PC-9 (cell line): Measurements from ENCODE around the gene MAN2C1. TPM values are rescaled to one million over a fixed set of nuclear protein-coding genes. Genes with fewer than 3 reads are reported as not detected.

Source experiments
- BruUV-seq: library from RNA; stranded (reverse); fragments of 400-500 nt; replicated peaks from 2 replicates; lab custom pipeline; 2021; lab: Mats Ljungman, UMichigan
- CTCF ChIA-PET: fragments of 300-600 bp; sonication (Branson Sonifier 250); formaldehyde crosslinking; loops from one replicate; lab custom pipeline; 2022; ENCODE audit warnings: antibody characterized with exemption; lab: Charles Lee
- POLR2A ChIA-PET: fragments of 300-600 bp; sonication (Branson Sonifier 250); formaldehyde crosslinking; loops from one replicate; lab custom pipeline; 2022; ENCODE audit warnings: antibody characterized with exemption; ENCODE audit not compliant: unreplicated experiment; lab: Charles Lee
- DNase-seq, 2 experiments: peaks; one replicate each; pipeline versions ENCODE4 v3.0.0 to v3.0.0-alpha.2; 2015 to 2022; ENCODE audit warnings: mixed read lengths in 1 of 2
- H2AFZ ChIP-seq: fragments of 200-600 bp; sonication (generic); 2 replicates; pipeline ENCODE4 v1.8.1; 2017; ENCODE audit warnings: antibody characterized with exemption
- H3F3A ChIP-seq: fragments of 200-600 bp; sonication (generic); 2 replicates; pipeline ENCODE4 v1.8.1; 2017; ENCODE audit warnings: antibody characterized with exemption, mild to moderate bottlenecking, low read depth; ENCODE audit not compliant: insufficient read depth
- H3K27ac ChIP-seq: fragments of 200-600 bp; sonication (generic); 2 replicates; pipeline ENCODE4 v1.6.1; 2016; ENCODE audit warnings: mixed run types
- H3K27me3 ChIP-seq: fragments of 200-600 bp; sonication (generic); 2 replicates; pipeline ENCODE4 v1.6.1; 2016; ENCODE audit warnings: low read depth, mixed run types; ENCODE audit not compliant: insufficient read depth
- H3K36me3 ChIP-seq: fragments of 200-600 bp; sonication (generic); 2 replicates; pipeline ENCODE4 v1.6.1; 2016; ENCODE audit warnings: low read depth, mixed run types
- H3K4me1 ChIP-seq: fragments of 200-600 bp; sonication (generic); replicated peaks from 2 replicates; pipeline ENCODE4 v1.6.1; 2016; ENCODE audit warnings: mixed run types; ENCODE audit not compliant: insufficient read depth
- H3K4me2 ChIP-seq: fragments of 200-600 bp; sonication (generic); 2 replicates; pipeline ENCODE4 v1.6.1; 2017; ENCODE audit warnings: mixed run types
- H3K4me3 ChIP-seq: fragments of 200-600 bp; sonication (generic); 2 replicates; pipeline ENCODE4 v1.6.1; 2016; ENCODE audit warnings: mixed run types
- H3K79me2 ChIP-seq: fragments of 200-600 bp; sonication (generic); 2 replicates; pipeline ENCODE4 v1.6.1; 2017; ENCODE audit warnings: low read depth, mixed run types
- H3K9me2 ChIP-seq: fragments of 200-600 bp; sonication (generic); 2 replicates; pipeline ENCODE4 v1.8.1; 2017; ENCODE audit warnings: mild to moderate bottlenecking; ENCODE audit not compliant: insufficient read depth
- H3K9me3 ChIP-seq: fragments of 200-600 bp; sonication (generic); 2 replicates; pipeline ENCODE4 v1.8.1; 2016; ENCODE audit warnings: low read depth; ENCODE audit not compliant: insufficient read depth
- H4K20me1 ChIP-seq: fragments of 200-600 bp; sonication (generic); 2 replicates; pipeline ENCODE4 v1.8.1; 2017; ENCODE audit not compliant: insufficient read depth
- EZH2 ChIP-seq: fragments of 200-600 bp; sonication (generic); IDR thresholded peaks from 2 replicates; pipeline ENCODE4 v1.8.0; 2017; ENCODE audit warnings: antibody characterized with exemption, low read depth
- intact Hi-C: fragments of 100-400 bp; cut with micrococcal nuclease; formaldehyde crosslinking; loops from one replicate; pipeline ENCODE4 v1.10.0; 2022; ENCODE audit not compliant: unreplicated experiment
- total RNA-seq: library from RNA; stranded (reverse); gene quantifications from 2 replicates; pipeline ENCODE4 v1.2.3, GENCODE V29; 2021
- TF ChIP-seq, protein P1 (sequence below): fragments of 200-600 bp; sonication (generic); conservative IDR thresholded peaks from 2 replicates; pipeline ENCODE4 v1.6.1; 2017; ENCODE audit warnings: mixed run types, antibody characterized with exemption, mild to moderate bottlenecking, moderate library complexity

The MAN2C1 gene
- total RNA-seq, 1 experiment from 2014 or later = 94.3 TPM

DNA sequence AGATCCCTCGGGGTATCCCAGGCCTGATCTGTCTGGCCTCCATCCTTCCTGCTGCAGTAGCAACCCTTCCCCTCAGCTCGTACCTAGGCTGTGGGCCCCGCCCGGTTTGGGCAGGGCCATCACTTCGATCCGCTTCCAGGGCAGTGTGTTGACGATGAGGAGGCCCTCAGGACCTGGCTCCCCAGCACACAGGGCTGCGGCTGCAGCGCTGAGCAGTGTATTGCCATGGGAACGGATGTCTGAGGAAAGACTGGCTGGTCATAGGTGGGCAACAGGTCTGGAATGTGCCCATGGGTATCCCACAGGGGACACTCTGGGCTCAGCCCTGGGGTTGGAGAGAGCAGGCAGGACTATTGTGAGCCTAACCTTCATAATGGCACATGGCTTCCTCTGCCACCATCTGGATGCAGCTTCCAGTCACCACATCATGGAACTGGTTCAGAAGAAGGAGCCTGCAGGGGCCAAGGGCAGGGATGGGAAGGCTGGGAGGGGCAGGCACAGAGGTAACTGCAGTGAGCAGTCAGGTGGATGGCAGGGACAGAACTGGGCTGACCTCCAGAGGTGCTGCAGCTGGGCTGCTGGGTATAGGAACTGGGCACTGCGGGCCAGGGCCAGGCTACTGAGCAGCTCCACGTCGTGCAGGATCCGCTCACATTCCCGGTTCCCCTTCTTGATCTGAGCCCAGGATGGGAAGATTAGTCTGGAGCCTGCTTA is 8.7 kb downstream of the MAN2C1 start:
- Histone ChIP-seq H3K36me3 (no peaks in the 10 kb centered on the region), H3K27me3 (no peaks in the 10 kb centered on the region), H3K27ac (no peak overlapping the region), H3K4me2 (no peak overlapping the region), H3K4me3 (no peak overlapping the region), H4K20me1 (no peaks in the 10 kb centered on the region), H2AFZ (no peak overlapping the region), H3F3A (no peaks in the 10 kb centered on the region), H3K4me1 (no peaks in the 10 kb centered on the region), H3K9me2 (no peaks in the 10 kb centered on the region), H3K79me2 (no peaks in the 10 kb centered on the region), H3K9me3 (no peaks in the 10 kb centered on the region)
- BruUV-seq = no TSS peak
- no peak for TF ChIP-seq EZH2
- TF ChIP-seq, protein P1, sequence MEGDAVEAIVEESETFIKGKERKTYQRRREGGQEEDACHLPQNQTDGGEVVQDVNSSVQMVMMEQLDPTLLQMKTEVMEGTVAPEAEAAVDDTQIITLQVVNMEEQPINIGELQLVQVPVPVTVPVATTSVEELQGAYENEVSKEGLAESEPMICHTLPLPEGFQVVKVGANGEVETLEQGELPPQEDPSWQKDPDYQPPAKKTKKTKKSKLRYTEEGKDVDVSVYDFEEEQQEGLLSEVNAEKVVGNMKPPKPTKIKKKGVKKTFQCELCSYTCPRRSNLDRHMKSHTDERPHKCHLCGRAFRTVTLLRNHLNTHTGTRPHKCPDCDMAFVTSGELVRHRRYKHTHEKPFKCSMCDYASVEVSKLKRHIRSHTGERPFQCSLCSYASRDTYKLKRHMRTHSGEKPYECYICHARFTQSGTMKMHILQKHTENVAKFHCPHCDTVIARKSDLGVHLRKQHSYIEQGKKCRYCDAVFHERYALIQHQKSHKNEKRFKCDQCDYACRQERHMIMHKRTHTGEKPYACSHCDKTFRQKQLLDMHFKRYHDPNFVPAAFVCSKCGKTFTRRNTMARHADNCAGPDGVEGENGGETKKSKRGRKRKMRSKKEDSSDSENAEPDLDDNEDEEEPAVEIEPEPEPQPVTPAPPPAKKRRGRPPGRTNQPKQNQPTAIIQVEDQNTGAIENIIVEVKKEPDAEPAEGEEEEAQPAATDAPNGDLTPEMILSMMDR = no peak
- DNase-seq = no peak
- ChIA-PET POLR2A (interaction anchor here (0.6 kb wide), 1 partner anchor 17 kb away, joined by 3 read pairs; no protein-coding TSS in a partner anchor), CTCF (interaction anchor here (0.7 kb wide), 1 partner anchor 301 kb away, joined by 3 read pairs; no protein-coding TSS in a partner anchor)
- intact Hi-C loops = no loop called here

DNA sequence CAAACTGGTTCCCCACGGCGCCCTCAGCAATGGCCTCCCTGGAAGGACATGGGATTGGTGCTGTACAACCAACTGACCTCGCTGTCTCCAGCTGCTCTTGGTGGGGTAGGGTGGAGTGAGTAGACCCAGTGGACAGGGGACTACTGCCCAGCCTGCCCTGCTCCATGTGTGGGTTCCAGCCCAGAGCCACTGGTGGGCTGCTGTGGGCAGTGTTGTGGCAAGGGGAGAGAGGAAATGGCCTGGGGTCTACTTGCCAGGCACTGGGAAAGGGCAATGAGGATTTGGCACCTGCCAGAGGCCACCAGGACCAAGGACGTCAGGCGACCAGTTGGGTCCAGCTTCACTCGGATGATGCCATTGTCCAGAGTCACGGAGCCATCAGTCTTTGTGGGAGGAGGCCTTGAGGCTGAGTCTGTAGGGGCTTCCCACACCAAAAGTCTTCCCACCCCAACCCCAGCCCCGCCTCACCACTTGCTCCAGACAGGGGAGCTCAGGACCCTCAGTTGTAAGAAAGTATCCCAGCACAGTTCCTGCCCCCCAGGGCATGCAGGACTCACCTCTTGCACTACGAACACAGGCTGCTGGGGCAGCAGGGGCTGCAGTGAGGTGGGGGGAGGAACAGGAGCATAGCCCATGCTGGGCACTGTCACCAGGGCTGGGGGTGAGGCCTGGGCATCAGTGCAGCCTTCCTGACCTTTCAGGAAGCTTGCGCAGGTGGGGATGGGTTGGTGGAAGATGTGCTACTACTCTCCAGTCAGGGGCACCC is 9.5 kb downstream of the MAN2C1 start:
- Histone ChIP-seq H3K4me2 (no peak overlapping the region), H2AFZ (no peak overlapping the region), H3K4me1 (no peaks in the 10 kb centered on the region), H3K27ac (no peak overlapping the region), H3K36me3 (no peaks in the 10 kb centered on the region), H3F3A (no peaks in the 10 kb centered on the region), H3K9me3 (no peaks in the 10 kb centered on the region), H3K9me2 (no peaks in the 10 kb centered on the region), H3K79me2 (no peaks in the 10 kb centered on the region), H4K20me1 (no peaks in the 10 kb centered on the region), H3K27me3 (no peaks in the 10 kb centered on the region), H3K4me3 (no peak overlapping the region)
- TF ChIP-seq EZH2 = no peak
- TF ChIP-seq, protein P1 = no peak
- CTCF ChIA-PET = interaction anchor here (0.7 kb wide), 1 partner anchor 302 kb away, joined by 3 read pairs; no protein-coding TSS in a partner anchor
- no TSS peak for BruUV-seq
- POLR2A ChIA-PET = no interaction called here
- intact Hi-C loops = no loop called here
- no peak for DNase-seq

DNA sequence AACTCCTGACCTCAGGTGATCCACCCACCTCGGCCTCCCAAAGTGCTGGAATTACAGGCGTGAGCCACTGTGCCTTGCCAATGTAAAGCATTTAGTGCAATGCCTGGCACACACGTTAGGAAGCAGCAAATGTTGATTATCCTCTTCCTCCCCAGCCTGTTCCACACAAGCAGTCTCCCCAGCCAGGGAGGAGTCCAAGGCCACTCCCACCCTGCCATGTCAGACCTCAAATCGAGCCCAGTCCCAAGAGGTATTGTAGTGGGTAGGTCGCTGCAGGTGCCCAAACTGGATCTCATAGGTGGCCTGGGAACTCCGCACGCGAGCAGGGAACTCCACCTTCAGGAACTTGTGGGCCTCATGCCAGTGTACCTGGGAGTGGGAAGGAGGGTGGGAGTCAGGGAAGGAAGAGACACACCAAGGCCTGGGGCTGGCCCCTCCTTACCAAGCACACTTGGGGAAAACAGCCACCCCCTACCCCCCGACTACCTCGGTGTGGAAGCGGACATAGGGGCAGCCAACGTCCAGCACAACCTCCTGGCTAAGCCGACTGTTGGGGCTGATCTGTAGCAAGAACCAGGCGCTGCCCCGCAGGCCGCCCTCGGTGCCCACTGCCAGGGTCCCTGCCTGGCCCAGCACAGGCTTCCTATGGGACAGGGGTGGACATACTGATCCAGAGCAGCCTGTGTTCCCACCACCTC is 10.3 kb downstream of the MAN2C1 start:
- Histone ChIP-seq H3K36me3 (no peaks in the 10 kb centered on the region), H3F3A (no peaks in the 10 kb centered on the region), H3K27me3 (no peaks in the 10 kb centered on the region), H3K4me3 (no peak overlapping the region), H3K4me1 (no peaks in the 10 kb centered on the region), H3K9me2 (no peaks in the 10 kb centered on the region), H3K79me2 (no peaks in the 10 kb centered on the region), H3K4me2 (no peak overlapping the region), H3K9me3 (no peaks in the 10 kb centered on the region), H3K27ac (no peak overlapping the region), H4K20me1 (no peaks in the 10 kb centered on the region), H2AFZ (no peak overlapping the region)
- no peak for DNase-seq
- no peak for TF ChIP-seq EZH2
- TF ChIP-seq, protein P1 = no peak
- ChIA-PET CTCF (no interaction called here), POLR2A (no interaction called here)
- intact Hi-C loops = no loop called here
- no TSS peak for BruUV-seq
